ENCODE results near the gene GMPR. TPM values are rescaled to one million over a fixed set of nuclear protein-coding genes. Genes with fewer than 3 reads are reported as not detected.

Gene GMPR
- total RNA-seq (under 1 TPM; 0.63 to 0.95 TPM), total RNA-seq (0 to 2.5 (median 0.39) reads per million in 172 experiments)
- 0.45 TPM for polyA plus RNA-seq (2013, experiment 1 of 2)
- polyA plus RNA-seq (2013, experiment 2 of 2), result 2.2 TPM

DNA sequence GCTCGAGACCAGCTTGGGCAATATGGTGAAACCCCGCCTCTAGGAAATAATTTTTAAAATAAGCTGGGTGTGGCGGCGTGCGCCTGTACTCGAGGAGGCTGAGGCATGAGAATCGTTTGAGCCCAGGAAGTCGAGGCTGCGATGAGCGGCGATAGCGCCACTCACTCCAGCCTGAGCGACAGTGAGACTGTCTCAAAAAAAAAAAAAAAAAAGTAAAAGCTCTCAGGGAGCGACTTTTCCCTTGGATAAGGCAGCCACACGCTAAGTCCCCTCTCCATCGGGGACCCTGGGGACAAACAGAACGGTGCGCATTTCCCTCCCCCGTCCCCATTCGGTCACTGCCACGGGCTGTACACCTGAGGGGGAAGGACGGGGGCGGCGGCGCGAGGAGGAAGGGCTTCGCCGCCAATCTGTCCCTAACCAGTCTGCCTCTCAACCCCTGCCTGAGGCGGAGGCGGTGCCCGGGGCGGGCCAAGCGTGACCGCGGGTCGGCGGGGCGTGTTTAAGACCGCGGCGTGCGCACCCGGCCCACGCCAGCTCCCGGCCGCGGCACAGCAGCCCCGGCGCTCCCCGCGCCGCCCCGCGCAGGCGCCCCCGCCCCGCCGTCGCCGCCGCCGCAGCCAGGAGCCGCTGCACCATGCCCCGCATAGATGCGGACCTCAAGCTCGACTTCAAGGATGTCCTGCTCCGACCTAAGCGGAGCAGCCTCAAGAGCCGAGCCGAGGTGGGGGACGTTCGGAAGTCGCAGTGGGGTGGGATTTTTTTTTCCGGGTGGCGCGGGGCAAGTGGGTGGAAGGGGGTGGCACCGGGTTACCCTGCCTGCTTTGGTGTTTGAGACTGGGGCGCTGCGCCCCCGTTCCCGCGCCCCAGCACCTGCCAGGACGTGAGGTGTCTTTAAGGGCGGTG lies at the start of gene GMPR:
GMPR (plus strand) TSS at position 531 of the 906 bp plus-strand sequence; CDS start at position 638, 107 bp downstream.
- TF ChIP-seq, protein P1, sequence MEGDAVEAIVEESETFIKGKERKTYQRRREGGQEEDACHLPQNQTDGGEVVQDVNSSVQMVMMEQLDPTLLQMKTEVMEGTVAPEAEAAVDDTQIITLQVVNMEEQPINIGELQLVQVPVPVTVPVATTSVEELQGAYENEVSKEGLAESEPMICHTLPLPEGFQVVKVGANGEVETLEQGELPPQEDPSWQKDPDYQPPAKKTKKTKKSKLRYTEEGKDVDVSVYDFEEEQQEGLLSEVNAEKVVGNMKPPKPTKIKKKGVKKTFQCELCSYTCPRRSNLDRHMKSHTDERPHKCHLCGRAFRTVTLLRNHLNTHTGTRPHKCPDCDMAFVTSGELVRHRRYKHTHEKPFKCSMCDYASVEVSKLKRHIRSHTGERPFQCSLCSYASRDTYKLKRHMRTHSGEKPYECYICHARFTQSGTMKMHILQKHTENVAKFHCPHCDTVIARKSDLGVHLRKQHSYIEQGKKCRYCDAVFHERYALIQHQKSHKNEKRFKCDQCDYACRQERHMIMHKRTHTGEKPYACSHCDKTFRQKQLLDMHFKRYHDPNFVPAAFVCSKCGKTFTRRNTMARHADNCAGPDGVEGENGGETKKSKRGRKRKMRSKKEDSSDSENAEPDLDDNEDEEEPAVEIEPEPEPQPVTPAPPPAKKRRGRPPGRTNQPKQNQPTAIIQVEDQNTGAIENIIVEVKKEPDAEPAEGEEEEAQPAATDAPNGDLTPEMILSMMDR (IDR thresholded peaks at IDR 0.05), result no peak
- H3K4me3 Mint-ChIP-seq, result peak within 1 kb of the TSS; percentile 93
- H3K9me3 Mint-ChIP-seq, result no peaks in the 10 kb centered on the region
- Histone ChIP-seq H3K4me1 (ENCODE audit: insufficient read depth, low read length) (peaks cover 20% of the 10 kb centered on the region), H3K27me3 (ENCODE audit: control insufficient read depth in 1 of 2, insufficient read depth in 2 of 2, low read length in 2 of 2) (peaks cover 9 to 15% of the 10 kb centered on the region in 2 experiments), H3K4me3 (ENCODE audit: low read length) (peak within 1 kb of the TSS; percentile 53), H3K36me3 (ENCODE audit: insufficient read depth, low read length) (no peaks in the 10 kb centered on the region), H3K9me3 (ENCODE audit: control insufficient read depth in 1 of 2, insufficient read depth in 1 of 2, low read length in 2 of 2) (no peaks in the 10 kb centered on the region), H3K27ac (ENCODE audit: low read depth in 1 of 2, low read length in 2 of 2) (no peak within 1 kb of the TSS)
- ATAC-seq (ENCODE audit: poor library complexity) (peak; percentile 96), DNase-seq (peak; percentile 31 to 88 (median 66))
- POLR2A ChIA-PET, result no interaction called here
- intact Hi-C loops (cut with DNase I, micrococcal nuclease), result no loop called here
- H3K4me1 Mint-ChIP-seq (ENCODE audit: low read depth), result peaks cover 17% of the 10 kb centered on the region
- peaks cover 35% of the 10 kb centered on the region for H3K27me3 Mint-ChIP-seq
- H3K27ac Mint-ChIP-seq, result peak within 1 kb of the TSS; percentile 18
- CTCF ChIA-PET, result no interaction called here
- no peaks in the 10 kb centered on the region for H3K36me3 Mint-ChIP-seq (ENCODE audit: low read depth)

DNA sequence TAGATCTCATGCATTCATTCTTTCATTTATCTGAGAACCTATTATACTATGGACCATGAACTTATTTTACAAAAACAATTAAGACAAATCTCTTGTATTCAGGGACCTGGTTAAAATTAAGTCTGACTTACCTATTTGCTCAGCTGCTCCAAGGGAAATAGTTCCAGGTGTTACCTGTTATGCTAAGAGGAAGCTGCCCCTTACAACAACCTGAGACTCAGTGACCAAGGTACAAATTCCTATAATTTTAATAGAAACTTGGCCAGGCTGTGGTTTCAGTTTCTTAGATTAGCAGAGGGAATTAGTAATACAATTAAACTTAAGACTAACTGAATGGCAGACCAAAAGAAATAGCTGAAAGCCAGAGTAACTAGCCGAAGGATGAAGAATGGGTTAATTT lies 48.2 kb upstream of the GMPR start:
- CTCF ChIA-PET, result interaction anchor here (0.9 kb wide), 1 partner anchor 499 kb away, joined by 3 read pairs; no protein-coding TSS in a partner anchor
- Mint-ChIP-seq H3K4me1 (ENCODE audit: low read depth) (no peaks in the 10 kb centered on the region), H3K9me3 (no peaks in the 10 kb centered on the region), H3K27me3 (peaks cover 26% of the 10 kb centered on the region), H3K27ac (no peak overlapping the region), H3K4me3 (no peak overlapping the region), H3K36me3 (ENCODE audit: low read depth) (no peaks in the 10 kb centered on the region)
- Histone ChIP-seq H3K36me3 (ENCODE audit: insufficient read depth, low read length) (no peaks in the 10 kb centered on the region), H3K27ac (ENCODE audit: low read depth in 1 of 2, low read length in 2 of 2) (no peak overlapping the region), H3K9me3 (ENCODE audit: control insufficient read depth in 1 of 2, insufficient read depth in 1 of 2, low read length in 2 of 2) (no peaks in the 10 kb centered on the region), H3K4me1 (ENCODE audit: insufficient read depth, low read length) (no peaks in the 10 kb centered on the region), H3K27me3 (ENCODE audit: control insufficient read depth in 1 of 2, insufficient read depth in 2 of 2, low read length in 2 of 2) (no peaks in the 10 kb centered on the region), H3K4me3 (ENCODE audit: low read length) (no peak overlapping the region)
- POLR2A ChIA-PET, result no interaction called here
- no peak for ATAC-seq (ENCODE audit: poor library complexity)
- no peak for DNase-seq
- TF ChIP-seq, protein P1 (IDR thresholded peaks at IDR 0.05), result no peak
- intact Hi-C loops (cut with DNase I, micrococcal nuclease), result no loop called here

DNA sequence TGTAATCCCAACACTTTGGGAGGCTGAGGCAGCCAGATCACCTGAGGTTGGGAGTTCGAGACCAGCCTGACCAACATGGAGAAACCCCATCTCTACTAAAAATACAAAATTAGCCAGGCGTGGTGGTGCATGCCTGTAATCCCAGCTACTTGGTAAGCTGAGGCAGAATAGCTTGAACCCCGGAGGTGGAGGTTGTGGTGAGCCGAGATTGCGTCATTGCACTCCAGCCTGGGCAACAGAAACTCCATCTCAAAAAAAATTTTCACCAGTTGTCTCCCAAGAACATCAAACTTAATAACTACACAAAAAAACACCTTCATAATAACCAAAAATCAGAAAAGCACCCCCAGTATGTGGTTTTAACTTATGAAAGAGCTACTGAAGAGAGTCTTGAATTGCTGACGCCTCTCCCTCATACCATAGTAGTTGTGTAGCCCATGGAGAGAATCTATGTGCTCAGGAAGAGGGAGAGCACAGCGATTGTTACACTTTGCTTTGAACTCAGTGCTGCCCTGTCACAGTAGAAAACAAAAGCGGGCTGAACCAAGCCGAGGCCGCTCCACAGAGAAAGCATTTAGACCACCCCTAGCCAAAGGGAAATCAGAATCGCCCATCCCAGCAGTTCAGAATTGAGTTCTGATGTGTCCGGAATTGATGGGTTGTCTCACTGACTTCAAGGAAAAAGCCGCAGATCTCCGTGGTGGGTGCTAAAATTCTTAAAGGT lies 42.0 kb upstream of the GMPR start:
- no peak for DNase-seq
- Histone ChIP-seq H3K36me3 (ENCODE audit: insufficient read depth, low read length) (no peaks in the 10 kb centered on the region), H3K4me3 (ENCODE audit: low read length) (no peak overlapping the region), H3K4me1 (ENCODE audit: insufficient read depth, low read length) (no peaks in the 10 kb centered on the region), H3K27me3 (ENCODE audit: control insufficient read depth in 1 of 2, insufficient read depth in 2 of 2, low read length in 2 of 2) (peaks cover 0 to 2% of the 10 kb centered on the region in 2 experiments), H3K9me3 (ENCODE audit: control insufficient read depth in 1 of 2, insufficient read depth in 1 of 2, low read length in 2 of 2) (peaks cover 0 to 3% of the 10 kb centered on the region in 2 experiments), H3K27ac (ENCODE audit: low read depth in 1 of 2, low read length in 2 of 2) (no peak overlapping the region)
- TF ChIP-seq, protein P1 (IDR thresholded peaks at IDR 0.05), result no peak
- Mint-ChIP-seq H3K4me3 (no peak overlapping the region), H3K27ac (no peak overlapping the region), H3K4me1 (ENCODE audit: low read depth) (no peaks in the 10 kb centered on the region), H3K36me3 (ENCODE audit: low read depth) (no peaks in the 10 kb centered on the region), H3K9me3 (no peaks in the 10 kb centered on the region), H3K27me3 (peaks cover 28% of the 10 kb centered on the region)
- ChIA-PET POLR2A (no interaction called here), CTCF (interaction anchor here (1.1 kb wide), 1 partner anchor 504 kb away, joined by 3 read pairs; no protein-coding TSS in a partner anchor)
- ATAC-seq (ENCODE audit: poor library complexity), result no peak
- intact Hi-C loops (cut with DNase I, micrococcal nuclease), result no loop called here

Measured in CD4-positive, alpha-beta T cell (primary cell).